Heart left ventricle (tissue), 13 donors: ENCODE measurements around the gene P2RX6.

ENCODE experiments used
- POLR2A ChIP-seq, 2 donors: fragments of 450-650 bp; IDR thresholded peaks; one replicate each; pipeline ENCODE4 v1.6.1; 2017; ENCODE audit warnings: antibody characterized with exemption in 2 of 2, mild to moderate bottlenecking in 2 of 2, moderate library complexity in 2 of 2
- TF ChIP-seq, protein P1 (sequence below), 12 donors: fragments of 200-600 bp; sonication (generic) in 4 of 12; IDR thresholded peaks; one replicate each; pipeline versions ENCODE4 v1.5.0 to v1.8.0; 2018 to 2022; ENCODE audit warnings: antibody characterized with exemption in 12 of 12, mild to moderate bottlenecking in 5 of 12
- donor health status: ischemic (EF 13 %, LVEDD 7.1; RV severe dilation, severe dysfunction).
- donor health status: DM: no; HTN: yes; CAD: no.
- donor health status: DM: no; HTN: no; CAD: no.
- donor health status: ischemic (EF 25% LVEDD 6.9; RV normal size, moderate dysfunction).
- donor health status: ischemic (EF 25% LVEDD 5.7; RV mildly dilated, moderate dysfunction).
- donor health status: ischemic (EF 35%, LVEDD 5.7; RV mildly dilated, moderate dysfunction).
- donor health status: nonischemic (EF 11% LVEDD 7.7; RV severe dilation, severe dysfunction).
- donor health status: DM: yes; HTN: yes; CAD: no.
- donor health status: PGD.
- donor health status: ischemic (EF 29% LVEDD 5.4; RV normal size, mild dysfunction).
- donor health status: nonischemic (EF 23%, LVEDD 6.1; RV moderate dilation, normal function).

DNA sequence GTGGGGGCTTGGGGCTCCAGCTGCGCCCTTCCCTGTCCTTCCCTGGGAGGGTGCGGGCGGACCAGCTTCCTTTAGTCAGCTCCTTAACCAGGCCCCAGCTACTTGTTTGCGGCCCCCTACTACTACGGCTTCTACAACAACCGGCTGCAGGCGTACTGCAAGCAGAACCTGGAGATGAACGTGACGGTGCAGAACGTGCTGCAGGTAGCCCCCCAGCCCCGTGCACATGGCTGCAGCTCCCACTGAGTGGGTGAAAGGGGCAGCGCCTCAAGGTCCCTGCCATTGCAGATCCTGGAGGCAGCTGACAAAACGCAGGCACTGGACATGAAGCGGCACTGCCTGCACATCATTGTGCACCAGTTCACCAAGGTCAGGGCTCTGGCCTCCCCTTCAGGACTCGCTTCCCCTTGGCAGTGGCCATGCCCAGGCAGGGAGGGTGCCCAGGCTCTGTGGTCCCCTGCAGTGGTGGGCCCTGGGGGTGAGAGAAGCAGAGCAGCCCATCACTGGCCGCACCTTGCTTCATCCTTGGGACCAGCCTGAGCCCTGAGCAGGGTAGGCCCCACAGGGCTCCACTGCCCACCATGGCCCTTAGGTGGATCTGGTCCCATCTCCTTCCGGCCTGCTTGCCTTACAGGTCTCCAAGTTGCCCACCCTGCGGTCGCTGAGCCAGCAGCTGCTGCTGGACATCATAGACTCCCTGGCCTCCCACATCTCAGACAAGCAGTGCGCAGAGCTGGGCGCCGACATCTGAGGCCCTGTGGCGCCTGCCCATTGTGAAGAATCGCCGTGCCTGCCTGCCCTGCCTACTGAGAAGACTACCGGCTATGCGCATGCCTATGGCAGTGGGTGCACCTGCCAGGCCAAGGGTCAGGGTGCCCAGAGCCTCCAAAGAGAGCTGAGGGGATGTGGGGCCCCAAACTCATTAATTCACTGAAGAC, 18.1 kb upstream of the P2RX6 start:
- TF ChIP-seq POLR2A (IDR thresholded peaks at IDR 0.05) = no peak
- TF ChIP-seq, protein P1, sequence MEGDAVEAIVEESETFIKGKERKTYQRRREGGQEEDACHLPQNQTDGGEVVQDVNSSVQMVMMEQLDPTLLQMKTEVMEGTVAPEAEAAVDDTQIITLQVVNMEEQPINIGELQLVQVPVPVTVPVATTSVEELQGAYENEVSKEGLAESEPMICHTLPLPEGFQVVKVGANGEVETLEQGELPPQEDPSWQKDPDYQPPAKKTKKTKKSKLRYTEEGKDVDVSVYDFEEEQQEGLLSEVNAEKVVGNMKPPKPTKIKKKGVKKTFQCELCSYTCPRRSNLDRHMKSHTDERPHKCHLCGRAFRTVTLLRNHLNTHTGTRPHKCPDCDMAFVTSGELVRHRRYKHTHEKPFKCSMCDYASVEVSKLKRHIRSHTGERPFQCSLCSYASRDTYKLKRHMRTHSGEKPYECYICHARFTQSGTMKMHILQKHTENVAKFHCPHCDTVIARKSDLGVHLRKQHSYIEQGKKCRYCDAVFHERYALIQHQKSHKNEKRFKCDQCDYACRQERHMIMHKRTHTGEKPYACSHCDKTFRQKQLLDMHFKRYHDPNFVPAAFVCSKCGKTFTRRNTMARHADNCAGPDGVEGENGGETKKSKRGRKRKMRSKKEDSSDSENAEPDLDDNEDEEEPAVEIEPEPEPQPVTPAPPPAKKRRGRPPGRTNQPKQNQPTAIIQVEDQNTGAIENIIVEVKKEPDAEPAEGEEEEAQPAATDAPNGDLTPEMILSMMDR (IDR thresholded peaks at IDR 0.05) = no peak
